HepG2 (cell line): Measurements from ENCODE around the gene ATF3. TPM values are rescaled to one million over a fixed set of nuclear protein-coding genes. Genes with fewer than 3 reads are reported as not detected.

Experiments
- ATAC-seq: fragments of 200-7000 bp; cut with Tn5 transposase; 3 replicates; pipeline ENCODE4 v1.9.1; 2020; ENCODE audit warnings: mild to moderate bottlenecking, moderate library complexity
- BruUV-seq: library from RNA; stranded (reverse); fragments of 400-500 nt; replicated peaks from 2 replicates; lab custom pipeline; 2021; lab: Mats Ljungman, UMichigan
- CTCF ChIA-PET: fragments of 300-600 bp; formaldehyde crosslinking; extraction: SDS; loops from one replicate; lab custom pipeline; 2021; ENCODE audit warnings: low total read pairs, inconsistent platforms, low intra/inter-chr PET ratio; lab: Yijun Ruan, JAX
- POLR2A ChIA-PET: fragments of 350-600 bp; sonication (Branson Sonifier 250); formaldehyde crosslinking; loops from one replicate; lab custom pipeline; 2020; ENCODE audit warnings: antibody characterized with exemption, inconsistent platforms; lab: Yijun Ruan, JAX
- DNase-seq: peaks from one replicate; pipeline ENCODE4 v3.0.0-alpha.2; 2015; ENCODE audit warnings: low spot score
- FAIRE-seq: peaks from 3 replicates; lab custom pipeline; 2011; peaks lifted over from hg19 to GRCh38; lab: Jason Lieb, UNC
- H2AFZ ChIP-seq: one replicate; pipeline ENCODE4 v1.6.1; 2011; ENCODE audit warnings: low read length, inconsistent platforms
- H3K27ac ChIP-seq: fragments of 300-600 bp; 3 replicates; pipeline ENCODE4 v1.8.0; 2011; ENCODE audit warnings: mixed run types, mild to moderate bottlenecking, mixed read lengths, low read length, inconsistent platforms; ENCODE audit not compliant: insufficient read depth; ENCODE audit errors: extremely low read length
- H3K27me3 ChIP-seq, 2 experiments: fragments of 200-600 bp in 1 of 2; 2 replicates in 1 of 2; 3 replicates in 1 of 2; pipeline versions ENCODE4 v1.6.0 to v1.8.0; 2011; ENCODE audit warnings: low read length in 2 of 2, mild to moderate bottlenecking in 2 of 2, moderate library complexity in 2 of 2, inconsistent platforms in 1 of 2; ENCODE audit not compliant: insufficient read depth in 2 of 2, control insufficient read depth in 1 of 2
- H3K36me3 ChIP-seq, 2 experiments: fragments of 200-600 bp in 1 of 2; replicated peaks in 1 of 2; 2 replicates in 1 of 2; 3 replicates in 1 of 2; pipeline versions ENCODE4 v1.5.1 to v1.8.0; 2011; ENCODE audit warnings: low read length in 2 of 2, inconsistent platforms in 1 of 2; ENCODE audit not compliant: insufficient read depth in 2 of 2, control insufficient read depth in 1 of 2
- H3K4me1 ChIP-seq: 2 replicates; pipeline ENCODE4 v1.5.1; 2012; ENCODE audit warnings: low read length, inconsistent platforms; ENCODE audit not compliant: insufficient read depth
- H3K4me2 ChIP-seq: 2 replicates; pipeline ENCODE4 v1.6.0; 2011; ENCODE audit warnings: low read depth, low read length, inconsistent platforms
- H3K4me3 ChIP-seq, 3 experiments: fragments of 200-600 bp in 1 of 3; sonication (generic), shearing (Covaris generic) in 1 of 3; replicated peaks in 1 of 3; 2 replicates each; pipeline ENCODE4 v1.5.1; 2011 to 2016; ENCODE audit warnings: low read length in 3 of 3, inconsistent platforms in 2 of 3, low read depth in 2 of 3, mild to moderate bottlenecking in 2 of 3, control low read depth in 1 of 3, mixed read lengths in 1 of 3; ENCODE audit not compliant: insufficient read depth in 1 of 3
- H3K79me2 ChIP-seq: one replicate; pipeline ENCODE4 v1.6.1; 2011; ENCODE audit warnings: low read length, inconsistent platforms; ENCODE audit not compliant: insufficient read depth
- H3K9ac ChIP-seq: 2 replicates; pipeline ENCODE4 v1.6.0; 2011; ENCODE audit warnings: mild to moderate bottlenecking, low read depth, low read length, inconsistent platforms; ENCODE audit not compliant: insufficient read depth
- H3K9me3 ChIP-seq: 2 replicates; pipeline ENCODE4 v1.5.1; 2012; ENCODE audit warnings: mild to moderate bottlenecking, low read length
- H4K20me1 ChIP-seq: 2 replicates; pipeline ENCODE4 v1.6.0; 2011; ENCODE audit warnings: inconsistent platforms, mild to moderate bottlenecking, low read length, moderate library complexity; ENCODE audit not compliant: insufficient read depth
- ATF7 ChIP-seq, 2 experiments: fragments of 450-650 bp in 1 of 2; sonication (generic) in 1 of 2; formaldehyde crosslinking in 1 of 2; IDR thresholded peaks; 2 replicates each; pipeline versions ENCODE4 v1.4.0 to v1.6.1; 2016 to 2020; ENCODE audit warnings: antibody characterized with exemption in 1 of 2, mild to moderate bottlenecking in 1 of 2, missing genetic modification reagents in 1 of 2
- HNRNPL ChIP-seq: fragments of 200-400 bp; formaldehyde crosslinking; IDR thresholded peaks from 2 replicates; pipeline ENCODE4 v1.6.1; 2017; ENCODE audit warnings: mild to moderate bottlenecking, low read depth, low read length
- RORA ChIP-seq: sonication (generic); formaldehyde crosslinking; IDR thresholded peaks from 2 replicates; pipeline ENCODE4 v1.5.0; 2020; ENCODE audit warnings: mild to moderate bottlenecking, missing genetic modification reagents, moderate library complexity
- ZBTB3 ChIP-seq: sonication (generic); formaldehyde crosslinking; IDR thresholded peaks from 2 replicates; pipeline ENCODE4 v1.4.0; 2020; ENCODE audit warnings: low read depth, mild to moderate bottlenecking, moderate library complexity, missing genetic modification reagents, borderline replicate concordance
- WGBS: methylation state at CpG from one replicate; pipeline ENCODE4 v1.1.6; 2017; ENCODE audit warnings: low lambda C conversion rate; 5-methylcytosine and 5-hydroxymethylcytosine counted together
- in situ Hi-C: cut with HindIII; loops from 2 replicates; pipeline ENCODE4 v1.10.0; 2017; ENCODE audit warnings: low pct_unique_long_range_greater_than_20kb; ENCODE audit not compliant: extremely low pct_ligation_motif_present
- intact Hi-C: fragments of 100-400 bp; cut with micrococcal nuclease; formaldehyde crosslinking; loops from one replicate; pipeline ENCODE4 v1.10.0; 2022; ENCODE audit not compliant: unreplicated experiment
- polyA plus RNA-seq, 8 experiments: library from polyadenylated mRNA; depleted of rRNA in 3 of 8; stranded (reverse) in 7 of 8; unstranded in 1 of 8; fragments of >200 nt; fragmentation: Illumina TruSeq in 4 of 8; extraction: Trizol in 4 of 8; gene quantifications; 2 replicates each; pipeline versions ENCODE4 v1.2.1 to v1.2.3, GENCODE V29; 2011 to 2016; ENCODE audit warnings: low read depth in 4 of 8, missing spikeins in 1 of 8, mixed read lengths in 1 of 8; ENCODE audit not compliant: insufficient read depth in 1 of 8
- total RNA-seq, 5 experiments: library from RNA; depleted of rRNA; stranded (reverse); fragments of >200 nt; fragmentation: Illumina TruSeq; extraction: Trizol; gene quantifications; 2 replicates each; pipeline ENCODE4 v1.2.3, GENCODE V29; 2016; ENCODE audit warnings: low read depth in 1 of 5
- TF ChIP-seq, protein P1 (sequence below): sonication (generic); formaldehyde crosslinking; IDR thresholded peaks from 2 replicates; pipeline ENCODE4 v1.5.0; 2020; ENCODE audit warnings: missing genetic modification reagents

ATF3 gene
- total and polyA plus RNA-seq, 2 of the 13 experiments (the other 11 are each of a cell fraction or from before 2014, with no cell fraction given), result 5.0 to 13.0 TPM

DNA sequence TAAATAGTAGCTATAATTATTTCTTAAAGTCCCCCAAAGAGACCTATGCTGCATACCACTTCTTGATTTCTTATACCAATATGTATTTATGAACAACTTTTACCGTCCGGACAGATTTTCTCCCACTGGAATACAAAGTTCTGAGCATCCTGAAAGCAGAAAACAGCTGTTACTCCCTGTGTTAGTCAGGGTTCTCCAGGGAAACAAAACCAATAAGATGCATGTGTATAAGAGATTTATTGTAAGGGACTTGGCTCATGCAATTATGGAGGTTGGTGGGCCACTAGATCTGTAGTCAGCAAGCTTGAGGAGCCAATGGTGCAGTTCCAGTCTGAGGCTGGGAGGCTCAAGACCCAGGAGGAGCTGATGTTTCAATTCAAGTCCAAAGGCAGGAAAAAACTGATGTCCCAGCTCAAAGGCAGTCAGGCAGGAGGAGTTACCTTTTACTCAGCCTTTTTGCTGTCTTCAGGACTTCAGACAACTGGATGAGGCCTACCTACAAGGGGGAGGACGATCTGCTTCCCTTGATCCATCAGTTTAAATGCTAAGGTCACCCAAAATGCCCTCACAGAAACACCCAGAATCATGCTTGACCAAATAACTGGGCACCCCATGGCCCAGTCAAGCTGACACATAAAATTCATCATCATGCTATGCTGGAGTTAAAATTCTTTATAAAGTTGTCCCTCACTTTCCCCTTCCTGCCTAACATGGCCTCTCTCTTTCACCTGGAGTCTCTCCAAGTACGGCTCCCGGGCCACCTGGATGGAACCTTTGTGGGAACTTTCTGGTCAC, 24.3 kb upstream of the ATF3 start:
- Histone ChIP-seq H3K4me2 (no peak overlapping the region), H3K36me3 (no peaks in the 10 kb centered on the region), H3K9me3 (no peaks in the 10 kb centered on the region), H3K27me3 (peaks cover 3 to 58% of the 10 kb centered on the region in 2 experiments; a peak in 4 of 5 replicates), H3K4me3 (no peak overlapping the region), H3K79me2 (no peaks in the 10 kb centered on the region)
- FAIRE-seq, result no peak
- intact Hi-C loops, result no loop called here
- CTCF ChIA-PET, result no interaction called here
- POLR2A ChIA-PET, result no interaction called here
- TF ChIP-seq ATF7 (IDR thresholded peaks at IDR 0.05) (no peak), ATF7 (CRISPR knock-in tag; IDR thresholded peaks at IDR 0.05) (no peak)
- TF ChIP-seq, all 625 proteins: peak for 0
- ATAC-seq, result no peak
- peaks cover 12% of the 10 kb centered on the region for H3K4me1 ChIP-seq
- WGBS, result 67% methylated on average over 4 of the region's 5 CpGs
- no peak overlapping the region for H2AFZ ChIP-seq
- no peak for DNase-seq
- no TSS peak for BruUV-seq
- H4K20me1 ChIP-seq, result no peaks in the 10 kb centered on the region
- no peak overlapping the region for H3K27ac ChIP-seq
- in situ Hi-C loops, result no loop called here
- no peak overlapping the region for H3K9ac ChIP-seq

DNA sequence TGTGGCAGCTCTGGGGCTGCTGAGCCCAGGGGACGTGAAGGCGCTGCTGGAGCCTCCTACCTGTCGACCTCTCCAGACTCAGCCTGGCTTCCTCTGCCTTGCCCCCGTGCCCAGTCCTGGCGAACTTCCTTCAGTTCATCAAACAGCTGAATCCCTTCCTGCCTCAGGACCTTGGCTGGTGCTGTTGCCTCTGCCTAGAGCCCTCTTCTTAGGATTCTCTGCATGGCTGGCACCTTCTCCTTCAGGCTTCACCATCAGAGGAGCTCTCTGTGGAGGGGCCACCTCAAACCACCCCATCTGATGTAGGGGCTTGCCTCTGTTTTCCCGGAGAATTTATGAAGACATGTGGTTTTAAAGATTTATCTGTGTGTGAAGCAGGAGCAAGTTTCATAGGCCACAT, 23.4 kb upstream of the ATF3 start:
- Histone ChIP-seq H3K4me2 (no peak overlapping the region), H3K27me3 (peaks cover 3 to 58% of the 10 kb centered on the region in 2 experiments; a peak in 4 of 5 replicates), H3K36me3 (no peaks in the 10 kb centered on the region), H3K9ac (no peak overlapping the region), H4K20me1 (no peaks in the 10 kb centered on the region), H2AFZ (no peak overlapping the region), H3K9me3 (no peaks in the 10 kb centered on the region), H3K27ac (no peak overlapping the region), H3K4me1 (peaks cover 3% of the 10 kb centered on the region), H3K79me2 (no peaks in the 10 kb centered on the region), H3K4me3 (no peak overlapping the region)
- BruUV-seq, result no TSS peak
- CTCF ChIA-PET, result no interaction called here
- DNase-seq (no peak), FAIRE-seq (no peak), ATAC-seq (no peak)
- WGBS, result 37% methylated on average over 4 of the region's 6 CpGs
- TF ChIP-seq HNRNPL (no peak), ZBTB3 (CRISPR knock-in tag) (no peak), RORA (no peak)
- TF ChIP-seq, protein P1, sequence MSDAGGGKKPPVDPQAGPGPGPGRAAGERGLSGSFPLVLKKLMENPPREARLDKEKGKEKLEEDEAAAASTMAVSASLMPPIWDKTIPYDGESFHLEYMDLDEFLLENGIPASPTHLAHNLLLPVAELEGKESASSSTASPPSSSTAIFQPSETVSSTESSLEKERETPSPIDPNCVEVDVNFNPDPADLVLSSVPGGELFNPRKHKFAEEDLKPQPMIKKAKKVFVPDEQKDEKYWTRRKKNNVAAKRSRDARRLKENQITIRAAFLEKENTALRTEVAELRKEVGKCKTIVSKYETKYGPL (CRISPR knock-in tag), result no peak
- intact Hi-C loops, result no loop called here
- in situ Hi-C loops, result no loop called here
- POLR2A ChIA-PET, result no interaction called here
